OCI-LY3 (cell line): ENCODE measurements around the gene KHDC4.

Experiments
- CTCF ChIP-seq: fragments of 200-600, 300-600 bp; sonication (generic); IDR thresholded peaks from 2 replicates; pipeline ENCODE4 v1.5.1; 2014; ENCODE audit warnings: antibody characterized with exemption, low read length, low read depth
- EZH2phosphoT487 ChIP-seq: fragments of 200-600 bp; shearing (Covaris generic); IDR thresholded peaks from 2 replicates; pipeline ENCODE4 v1.6.1; 2018; ENCODE audit warnings: antibody characterized with exemption, mixed run types, low read depth

GRCh38 chr1:155940993-155941844 is 7.0 kb upstream of the KHDC4 start, which contains the start of gene RXFP4:
- no peak for TF ChIP-seq CTCF
- no peak for TF ChIP-seq EZH2phosphoT487
